Astrocyte (in vitro differentiated cells and primary cell): ENCODE measurements around the gene FCHO1. TPM values are rescaled to one million over a fixed set of nuclear protein-coding genes. Genes with fewer than 3 reads are reported as not detected.
"Not testable (repeated sequence)": the region's sequence is repeated elsewhere in the genome, so short reads cannot be mapped to it uniquely, and the experiment has no call there.

Experiments used
- DNase-seq: peaks from one replicate; pipeline ENCODE4 v3.0.0-alpha.2; 2010; ENCODE audit warnings: low read depth
- FAIRE-seq: peaks from 2 replicates; lab custom pipeline; 2011; peaks lifted over from hg19 to GRCh38; lab: Jason Lieb, UNC
- H2AFZ ChIP-seq: 2 replicates; pipeline ENCODE4 v1.6.0; 2012; ENCODE audit warnings: low read depth, low read length, inconsistent platforms
- H3K27ac ChIP-seq: 2 replicates; pipeline ENCODE4 v1.5.1; 2011; ENCODE audit warnings: low read depth, low read length, inconsistent platforms
- H3K27me3 ChIP-seq: 2 replicates; pipeline ENCODE4 v1.6.0; 2011; ENCODE audit warnings: low read length, inconsistent platforms; ENCODE audit not compliant: insufficient read depth
- H3K36me3 ChIP-seq: 2 replicates; pipeline ENCODE4 v1.5.1; 2011; ENCODE audit warnings: low read length, inconsistent platforms; ENCODE audit not compliant: insufficient read depth
- H3K4me1 ChIP-seq: 2 replicates; pipeline ENCODE4 v1.5.1; 2011; ENCODE audit warnings: low read length, inconsistent platforms; ENCODE audit not compliant: insufficient read depth
- H3K4me2 ChIP-seq: 2 replicates; pipeline ENCODE4 v1.6.0; 2012; ENCODE audit warnings: low read length, inconsistent platforms
- H3K4me3 ChIP-seq: 2 replicates; pipeline ENCODE4 v1.5.1; 2011; ENCODE audit warnings: low read depth, mild to moderate bottlenecking, low read length, inconsistent platforms; ENCODE audit not compliant: insufficient read depth
- H3K79me2 ChIP-seq: 2 replicates; pipeline ENCODE4 v1.6.0; 2012; ENCODE audit warnings: mild to moderate bottlenecking, low read length, inconsistent platforms; ENCODE audit not compliant: insufficient read depth
- H3K9ac ChIP-seq: 2 replicates; pipeline ENCODE4 v1.6.0; 2012; ENCODE audit warnings: mild to moderate bottlenecking, low read length, inconsistent platforms
- H3K9me3 ChIP-seq: 2 replicates; pipeline ENCODE4 v1.5.1; 2012; ENCODE audit warnings: low read depth, mild to moderate bottlenecking, low read length, inconsistent platforms; ENCODE audit not compliant: insufficient read depth
- H4K20me1 ChIP-seq: 2 replicates; pipeline ENCODE4 v1.6.0; 2012; ENCODE audit warnings: low read length, inconsistent platforms; ENCODE audit not compliant: insufficient read depth
- H3K27ac Mint-ChIP-seq: one replicate; pipeline ENCODE4 v1.8.0; 2021; ENCODE audit warnings: mild to moderate bottlenecking, mixed read lengths; ENCODE audit not compliant: unreplicated experiment
- H3K27me3 Mint-ChIP-seq: one replicate; pipeline ENCODE4 v1.8.0; 2021; ENCODE audit warnings: low read depth, mixed read lengths; ENCODE audit not compliant: unreplicated experiment
- H3K36me3 Mint-ChIP-seq: one replicate; pipeline ENCODE4 v1.8.0; 2021; ENCODE audit warnings: low read depth, mixed read lengths; ENCODE audit not compliant: unreplicated experiment
- H3K4me1 Mint-ChIP-seq: one replicate; pipeline ENCODE4 v1.8.0; 2021; ENCODE audit warnings: low read depth, mixed read lengths; ENCODE audit not compliant: unreplicated experiment
- H3K4me3 Mint-ChIP-seq: one replicate; pipeline ENCODE4 v1.8.0; 2021; ENCODE audit warnings: mild to moderate bottlenecking, moderate library complexity, mixed read lengths; ENCODE audit not compliant: unreplicated experiment
- H3K9me3 Mint-ChIP-seq: one replicate; pipeline ENCODE4 v1.8.0; 2021; ENCODE audit warnings: mild to moderate bottlenecking, mixed read lengths; ENCODE audit not compliant: unreplicated experiment
- EZH2 ChIP-seq: IDR thresholded peaks from 2 replicates; pipeline ENCODE4 v1.6.1; 2012; ENCODE audit warnings: mild to moderate bottlenecking, low read length, inconsistent platforms; ENCODE audit not compliant: insufficient read depth
- total RNA-seq: library from RNA; stranded (reverse); gene quantifications from 2 replicates; pipeline ENCODE4 v1.2.1, GENCODE V29; 2021
- TF ChIP-seq, protein P1 (sequence below): IDR thresholded peaks from 2 replicates; pipeline ENCODE4 v1.5.1; 2011; ENCODE audit warnings: low read depth, mild to moderate bottlenecking, inconsistent platforms, low read length, moderate library complexity; ENCODE audit not compliant: insufficient read depth

FCHO1 gene
- total RNA-seq, 1 donor from 2014 or later = 2.0 TPM

- no peak overlapping the region for H3K4me3 Mint-ChIP-seq
- Histone ChIP-seq H3K27me3 (no peaks in the 10 kb centered on the region), H3K4me3 (no peak overlapping the region), H3K4me2 (no peak overlapping the region), H2AFZ (no peak overlapping the region), H3K9me3 (no peaks in the 10 kb centered on the region), H3K79me2 (no peaks in the 10 kb centered on the region), H3K9ac (no peak overlapping the region), H4K20me1 (no peaks in the 10 kb centered on the region), H3K27ac (no peak overlapping the region), H3K4me1 (no peaks in the 10 kb centered on the region), H3K36me3 (no peaks in the 10 kb centered on the region)
- TF ChIP-seq EZH2 = no peak
- TF ChIP-seq, protein P1, sequence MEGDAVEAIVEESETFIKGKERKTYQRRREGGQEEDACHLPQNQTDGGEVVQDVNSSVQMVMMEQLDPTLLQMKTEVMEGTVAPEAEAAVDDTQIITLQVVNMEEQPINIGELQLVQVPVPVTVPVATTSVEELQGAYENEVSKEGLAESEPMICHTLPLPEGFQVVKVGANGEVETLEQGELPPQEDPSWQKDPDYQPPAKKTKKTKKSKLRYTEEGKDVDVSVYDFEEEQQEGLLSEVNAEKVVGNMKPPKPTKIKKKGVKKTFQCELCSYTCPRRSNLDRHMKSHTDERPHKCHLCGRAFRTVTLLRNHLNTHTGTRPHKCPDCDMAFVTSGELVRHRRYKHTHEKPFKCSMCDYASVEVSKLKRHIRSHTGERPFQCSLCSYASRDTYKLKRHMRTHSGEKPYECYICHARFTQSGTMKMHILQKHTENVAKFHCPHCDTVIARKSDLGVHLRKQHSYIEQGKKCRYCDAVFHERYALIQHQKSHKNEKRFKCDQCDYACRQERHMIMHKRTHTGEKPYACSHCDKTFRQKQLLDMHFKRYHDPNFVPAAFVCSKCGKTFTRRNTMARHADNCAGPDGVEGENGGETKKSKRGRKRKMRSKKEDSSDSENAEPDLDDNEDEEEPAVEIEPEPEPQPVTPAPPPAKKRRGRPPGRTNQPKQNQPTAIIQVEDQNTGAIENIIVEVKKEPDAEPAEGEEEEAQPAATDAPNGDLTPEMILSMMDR = no peak
- H3K36me3 Mint-ChIP-seq = no peaks in the 10 kb centered on the region
- no peaks in the 10 kb centered on the region for H3K9me3 Mint-ChIP-seq
- DNase-seq (no peak), FAIRE-seq (no peak)
- H3K4me1 Mint-ChIP-seq = no peaks in the 10 kb centered on the region
- peaks cover 27% of the 10 kb centered on the region for H3K27me3 Mint-ChIP-seq
- H3K27ac Mint-ChIP-seq = no peak overlapping the region
These were observed 24.9 kb downstream of the FCHO1 start for GRCh38 chr19:17775991-17776803.

DNA sequence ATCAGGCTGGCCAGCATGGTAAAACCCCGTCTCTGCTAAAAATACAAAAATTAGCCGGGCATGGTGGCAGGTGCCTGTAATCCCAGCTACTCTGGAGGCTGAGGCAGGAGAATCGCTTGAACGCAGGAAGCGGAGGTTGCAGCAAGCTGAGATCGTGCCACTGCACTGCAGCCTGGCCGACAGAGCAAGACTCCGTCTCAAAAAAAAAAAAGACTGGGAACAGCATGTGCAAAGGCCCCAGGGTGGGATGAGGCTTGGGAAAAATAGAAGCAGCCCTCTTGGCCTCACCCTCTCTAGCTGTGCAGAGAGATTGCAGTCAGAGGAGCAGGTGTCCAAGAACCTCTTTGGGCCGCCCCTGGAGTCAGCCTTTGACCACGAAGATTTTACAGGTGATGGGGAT is 26.6 kb downstream of the FCHO1 start:
- not testable (repeated sequence) for H3K36me3 Mint-ChIP-seq, H4K20me1 ChIP-seq, DNase-seq, H3K27ac Mint-ChIP-seq, H3K36me3 ChIP-seq, FAIRE-seq, H3K27me3 ChIP-seq, H3K9me3 Mint-ChIP-seq, H3K27ac ChIP-seq, H3K4me1 Mint-ChIP-seq, H3K4me2 ChIP-seq, H3K4me3 Mint-ChIP-seq, H3K4me3 ChIP-seq, H3K9ac ChIP-seq, H2AFZ ChIP-seq, H3K4me1 ChIP-seq, H3K9me3 ChIP-seq, H3K79me2 ChIP-seq
- peaks cover 27% of the 10 kb centered on the region for H3K27me3 Mint-ChIP-seq

DNA sequence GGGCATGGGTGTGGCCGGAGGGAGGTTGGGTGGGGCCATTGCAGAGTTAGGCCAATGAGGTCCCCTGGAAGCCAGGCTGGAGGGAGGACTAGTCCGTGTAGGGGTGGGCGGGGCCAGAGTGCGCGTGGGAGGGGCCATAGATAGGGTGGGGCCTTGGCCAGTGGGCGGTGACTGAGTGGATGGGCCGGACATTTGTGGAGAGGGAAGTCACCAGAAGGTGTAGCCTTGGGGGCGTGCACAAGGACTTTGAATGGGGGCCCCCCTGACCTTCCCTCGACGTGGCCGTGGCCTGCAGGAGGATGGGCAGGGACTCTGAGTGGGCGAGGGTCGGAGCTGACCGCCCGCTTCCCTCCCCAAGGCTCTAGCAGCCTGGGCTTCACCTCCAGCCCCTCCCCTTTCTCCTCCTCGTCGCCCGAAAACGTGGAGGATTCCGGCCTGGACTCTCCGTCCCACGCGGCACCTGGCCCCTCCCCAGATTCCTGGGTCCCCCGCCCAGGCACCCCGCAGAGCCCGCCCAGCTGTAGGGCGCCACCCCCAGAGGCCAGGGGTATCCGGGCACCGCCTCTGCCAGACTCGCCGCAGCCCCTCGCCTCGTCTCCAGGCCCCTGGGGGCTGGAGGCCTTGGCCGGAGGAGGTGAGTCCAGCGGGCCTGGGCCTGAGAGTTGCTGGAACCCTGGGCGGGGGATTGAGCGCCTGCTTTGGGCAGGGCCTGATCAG is 27.1 kb downstream of the FCHO1 start:
- TF ChIP-seq EZH2 = no peak
- TF ChIP-seq, protein P1 = no peak
- FAIRE-seq (no peak), DNase-seq (no peak)
- Mint-ChIP-seq H3K27ac (no peak overlapping the region), H3K27me3 (peaks cover 26% of the 10 kb centered on the region), H3K9me3 (peaks cover 5% of the 10 kb centered on the region), H3K4me1 (no peaks in the 10 kb centered on the region), H3K4me3 (no peak overlapping the region), H3K36me3 (no peaks in the 10 kb centered on the region)
- no peak overlapping the region for H3K4me3 ChIP-seq
- H3K36me3 ChIP-seq = no peaks in the 10 kb centered on the region
- H3K4me1 ChIP-seq = no peaks in the 10 kb centered on the region
- H4K20me1 ChIP-seq = no peaks in the 10 kb centered on the region
- peak overlapping the region; percentile 54 for H3K4me2 ChIP-seq
- no peaks in the 10 kb centered on the region for H3K27me3 ChIP-seq
- no peaks in the 10 kb centered on the region for H3K79me2 ChIP-seq
- peak overlapping the region; percentile 56 for H2AFZ ChIP-seq
- H3K9me3 ChIP-seq = no peaks in the 10 kb centered on the region
- H3K9ac ChIP-seq = no peak overlapping the region
- no peak overlapping the region for H3K27ac ChIP-seq
